GM19324 (cell line): Measurements from ENCODE around the gene APOL2.
"Not testable (repeated sequence)": the region's sequence is repeated elsewhere in the genome, so short reads cannot be mapped to it uniquely, and the experiment has no call there.

Experiments
- ATAC-seq: cut with Tn5 transposase; IDR thresholded peaks from one replicate; pipeline ENCODE4 v1.9.1; 2021; ENCODE audit warnings: mild to moderate bottlenecking, moderate library complexity; ENCODE audit not compliant: unreplicated experiment, low FRiP score

APOL2 gene, protein sequence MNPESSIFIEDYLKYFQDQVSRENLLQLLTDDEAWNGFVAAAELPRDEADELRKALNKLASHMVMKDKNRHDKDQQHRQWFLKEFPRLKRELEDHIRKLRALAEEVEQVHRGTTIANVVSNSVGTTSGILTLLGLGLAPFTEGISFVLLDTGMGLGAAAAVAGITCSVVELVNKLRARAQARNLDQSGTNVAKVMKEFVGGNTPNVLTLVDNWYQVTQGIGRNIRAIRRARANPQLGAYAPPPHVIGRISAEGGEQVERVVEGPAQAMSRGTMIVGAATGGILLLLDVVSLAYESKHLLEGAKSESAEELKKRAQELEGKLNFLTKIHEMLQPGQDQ

DNA sequence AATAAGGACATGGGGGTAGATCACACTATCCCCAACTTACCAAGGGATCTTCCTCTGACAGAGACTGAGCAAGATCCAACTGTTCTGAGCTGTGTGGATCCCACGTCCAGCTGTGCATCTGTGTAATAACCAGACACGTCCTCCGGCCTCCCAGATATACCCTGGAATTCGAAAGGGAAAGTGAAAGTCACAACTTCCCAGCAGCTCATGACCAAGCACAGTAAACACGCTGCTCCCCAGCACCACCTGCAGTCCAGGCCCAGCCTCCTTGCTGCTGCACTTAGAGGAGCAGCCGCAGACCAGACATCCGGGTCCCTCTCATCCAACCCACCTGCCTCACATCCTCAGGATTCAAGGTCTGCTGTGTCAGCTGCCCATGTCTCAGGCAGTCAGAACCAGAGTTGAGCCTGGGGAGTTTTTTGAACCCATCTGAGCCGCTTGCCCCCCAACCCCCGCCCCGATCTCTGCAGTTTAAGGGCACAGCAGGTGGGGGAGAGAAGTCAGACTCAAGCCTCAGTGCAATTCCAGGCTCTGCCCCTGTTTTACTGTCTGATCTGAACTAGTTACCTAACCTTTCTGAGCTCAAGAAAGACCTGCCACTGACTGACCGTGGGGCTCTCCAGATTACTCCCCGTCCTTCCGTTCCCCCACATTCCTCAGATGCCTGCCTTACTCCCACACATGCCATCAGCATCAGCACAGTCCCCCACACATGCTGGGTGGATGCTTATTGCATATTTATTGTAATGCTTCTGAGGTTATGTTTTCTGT is at the start of gene APOL2:
TSS of gene APOL2 (minus strand) at position 127 of the 771 bp plus-strand sequence. CDS start 6,365 bp downstream, outside the sequence.
- peak; percentile 87 for ATAC-seq

DNA sequence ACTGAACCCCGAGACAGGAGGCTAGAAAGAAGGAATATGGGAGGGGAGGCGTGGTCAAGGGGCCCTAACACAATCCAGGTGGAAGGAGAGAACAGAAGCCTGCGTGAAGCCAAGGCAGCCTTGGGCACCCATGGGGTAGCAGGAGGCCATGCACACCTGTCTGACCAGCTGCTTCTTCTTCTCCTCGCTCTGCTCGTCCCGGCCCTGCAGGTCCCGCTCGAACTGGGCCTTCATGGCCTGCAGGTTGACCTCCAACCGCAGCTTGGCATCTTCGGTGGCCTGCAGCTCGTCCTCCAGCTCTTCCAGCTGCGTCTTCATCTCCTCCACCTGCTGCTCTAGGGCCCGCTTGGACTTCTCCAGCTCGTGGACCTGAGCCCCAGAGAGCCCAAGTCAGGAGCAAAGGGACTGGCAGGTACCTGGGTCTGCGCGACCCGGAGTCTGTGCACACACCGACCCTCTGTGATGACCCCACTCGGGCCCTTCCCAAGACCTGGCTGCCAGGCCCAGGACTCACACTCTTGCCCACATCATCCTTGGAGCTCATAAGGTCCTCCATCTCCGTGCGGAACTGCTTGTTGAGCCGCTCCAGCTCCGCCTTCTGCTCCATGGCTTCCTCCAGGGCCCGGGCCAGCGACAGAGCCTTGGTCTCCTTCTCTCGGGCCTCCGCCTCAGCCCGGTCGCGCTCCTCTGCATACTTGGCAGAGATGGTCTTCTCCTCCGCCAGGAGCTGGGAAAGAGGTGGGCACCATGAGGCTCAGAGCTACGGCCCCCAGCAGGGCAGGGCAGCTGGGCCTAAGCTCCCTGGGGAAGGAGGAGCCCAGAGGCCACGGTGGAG is 49.5 kb upstream of the APOL2 start:
- ATAC-seq: no peak

DNA sequence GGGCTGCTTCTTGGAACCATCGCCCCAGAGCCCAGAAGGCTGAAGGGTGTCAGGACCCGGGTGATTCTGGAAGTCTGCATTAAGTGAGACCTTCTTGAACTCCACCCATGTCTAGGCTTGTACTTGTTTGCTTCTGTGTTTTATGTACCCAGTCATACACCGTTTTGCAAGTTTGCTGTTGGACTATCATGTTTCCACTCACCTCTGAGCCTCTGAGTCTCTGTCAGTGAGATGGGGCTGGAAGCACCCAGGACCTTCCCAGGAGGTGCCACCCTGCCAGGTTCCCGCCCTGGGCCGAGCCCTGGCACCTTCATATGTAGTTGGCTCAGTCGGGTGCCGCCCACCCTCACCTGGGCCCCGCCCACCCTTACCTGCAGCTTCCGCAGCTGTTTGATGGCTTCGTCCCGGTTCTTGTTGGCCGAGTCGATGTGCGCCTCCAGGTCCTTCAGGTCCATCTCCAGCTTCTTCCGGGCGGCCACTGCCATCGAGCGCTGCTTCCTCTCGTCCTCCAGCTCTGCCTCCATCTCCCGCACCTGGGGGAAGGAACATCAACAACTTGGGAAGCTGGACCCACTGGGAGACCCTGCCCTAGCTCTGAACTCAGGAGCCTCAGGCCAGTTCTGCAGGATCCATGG is 48.7 kb upstream of the APOL2 start:
- no peak for ATAC-seq

DNA sequence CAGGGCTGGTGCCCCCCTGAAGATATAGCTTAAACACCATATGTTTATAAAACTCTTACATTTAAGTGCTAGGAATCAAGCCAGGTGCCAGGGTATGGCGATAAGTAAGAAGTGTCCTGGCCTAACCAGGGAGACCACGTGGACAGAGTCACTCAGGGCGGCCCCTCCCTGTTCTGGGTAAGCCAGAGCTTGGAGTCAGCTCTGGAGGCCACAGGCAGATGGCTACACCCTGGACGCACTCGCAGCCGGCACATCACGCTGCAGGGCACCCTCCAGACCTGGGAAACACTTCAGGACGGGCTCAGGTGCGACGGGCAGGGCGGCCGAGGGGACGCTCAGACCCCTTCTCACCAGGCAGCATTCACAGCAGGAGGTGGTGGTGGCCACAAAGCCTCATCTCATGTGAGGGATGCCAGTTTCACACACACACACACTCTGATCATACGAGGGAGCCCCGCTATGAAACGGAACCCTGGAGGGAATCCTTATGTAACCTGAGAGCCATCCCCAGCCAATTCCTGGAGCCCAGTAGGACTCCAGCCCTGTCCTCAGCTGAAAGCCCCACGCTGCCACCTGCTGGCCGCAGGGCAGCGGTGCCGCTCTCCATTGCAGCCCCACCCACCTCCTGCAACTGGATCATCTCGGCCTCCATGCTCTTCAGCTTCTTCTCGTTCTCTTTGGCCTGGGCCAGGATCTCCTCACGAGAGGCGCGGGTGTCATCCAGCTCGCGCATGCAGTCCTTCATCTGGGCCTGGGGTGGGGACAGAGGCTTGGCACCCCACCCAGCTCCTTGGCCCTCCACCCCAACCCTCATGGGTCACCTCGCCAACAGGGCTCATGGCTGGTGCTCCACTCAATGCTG is 47.0 kb upstream of the APOL2 start:
- ATAC-seq: no peak

DNA sequence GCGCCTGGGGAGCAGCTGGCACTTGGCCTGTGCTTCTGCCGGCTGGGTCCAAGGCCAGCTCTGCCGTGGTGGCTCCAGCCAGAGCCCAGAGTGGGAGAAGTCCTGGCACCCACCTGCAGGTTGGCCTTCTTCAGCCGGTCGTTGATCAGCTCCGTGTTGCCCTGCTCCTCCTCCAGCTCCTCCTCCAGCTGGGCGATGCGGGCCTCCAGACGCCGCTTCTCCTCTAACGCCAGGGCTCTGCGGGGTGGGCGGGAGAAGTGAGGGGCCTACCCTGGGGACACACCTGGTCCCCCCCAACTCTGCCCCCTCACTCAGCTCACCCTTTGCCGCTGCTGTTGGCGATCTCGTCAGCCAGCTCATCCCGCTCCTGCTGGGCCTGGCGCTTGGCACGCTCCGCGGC is 46.2 kb upstream of the APOL2 start:
- ATAC-seq: no peak

DNA sequence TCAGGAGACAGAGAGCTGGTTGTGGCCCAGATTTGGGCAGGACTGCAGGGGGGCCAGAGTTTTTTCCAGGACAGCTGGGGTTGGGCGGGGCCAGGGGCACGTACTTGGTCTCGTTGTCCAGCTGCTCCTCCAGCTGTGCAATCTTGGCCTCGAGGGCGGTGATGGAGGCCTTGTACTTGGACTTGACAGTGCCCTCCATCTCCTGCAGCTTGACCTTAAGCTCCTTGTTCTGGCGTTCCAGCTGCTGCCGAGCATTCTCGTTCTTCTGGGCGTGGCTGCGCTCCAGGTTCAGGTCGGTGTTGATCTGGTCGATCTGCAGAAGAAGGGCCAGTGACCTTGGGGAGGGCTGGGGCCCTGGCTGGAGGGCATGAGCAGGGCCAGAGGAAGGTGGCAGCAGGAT is 45.7 kb upstream of the APOL2 start:
- no peak for ATAC-seq

DNA sequence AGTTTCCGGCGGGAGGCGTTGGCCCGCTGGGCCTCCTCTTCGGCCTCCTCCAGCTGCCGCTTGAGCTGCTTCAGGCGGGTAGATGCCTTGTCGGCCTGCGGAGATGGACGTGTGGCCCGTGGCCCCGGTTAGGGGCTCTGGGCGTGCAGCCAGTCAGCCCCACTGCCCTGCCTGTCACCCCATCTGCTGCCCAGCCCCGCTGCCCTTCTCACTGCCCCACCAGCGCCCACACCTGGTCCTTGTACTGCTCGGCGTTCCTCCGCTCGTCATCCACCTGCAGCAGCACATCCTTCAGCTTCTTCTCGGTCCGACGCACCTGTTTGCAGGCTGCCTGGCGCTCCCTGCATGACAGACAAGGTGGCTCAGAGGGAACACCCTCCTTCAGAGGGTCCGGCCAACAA is 44.8 kb upstream of the APOL2 start:
- ATAC-seq: no peak

DNA sequence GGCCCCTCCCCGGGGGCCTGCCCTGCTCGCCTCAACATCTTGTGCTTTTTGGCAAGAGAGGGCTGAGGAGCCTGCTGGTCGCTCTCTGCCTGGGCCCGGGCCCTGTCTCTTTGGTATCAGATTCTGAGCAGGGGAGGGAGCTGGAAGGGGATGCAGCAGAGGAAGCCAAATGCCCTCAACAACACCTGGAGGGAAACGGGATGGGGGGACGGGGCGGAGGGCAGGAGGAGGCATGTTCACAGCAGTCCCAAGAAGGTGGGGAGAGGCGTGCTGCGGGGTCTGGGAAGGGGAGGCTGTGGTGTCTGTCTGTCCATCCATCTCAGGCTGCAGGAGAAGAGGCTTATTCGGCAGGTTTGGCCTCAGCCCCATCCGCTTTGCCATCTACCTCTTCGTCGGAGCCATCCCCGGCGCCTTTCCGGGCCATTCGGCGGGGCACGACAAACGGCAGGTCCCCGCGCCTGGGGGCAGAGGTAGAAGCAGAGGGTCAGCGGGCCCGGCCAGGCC is 43.1 kb upstream of the APOL2 start:
- ATAC-seq: no peak

DNA sequence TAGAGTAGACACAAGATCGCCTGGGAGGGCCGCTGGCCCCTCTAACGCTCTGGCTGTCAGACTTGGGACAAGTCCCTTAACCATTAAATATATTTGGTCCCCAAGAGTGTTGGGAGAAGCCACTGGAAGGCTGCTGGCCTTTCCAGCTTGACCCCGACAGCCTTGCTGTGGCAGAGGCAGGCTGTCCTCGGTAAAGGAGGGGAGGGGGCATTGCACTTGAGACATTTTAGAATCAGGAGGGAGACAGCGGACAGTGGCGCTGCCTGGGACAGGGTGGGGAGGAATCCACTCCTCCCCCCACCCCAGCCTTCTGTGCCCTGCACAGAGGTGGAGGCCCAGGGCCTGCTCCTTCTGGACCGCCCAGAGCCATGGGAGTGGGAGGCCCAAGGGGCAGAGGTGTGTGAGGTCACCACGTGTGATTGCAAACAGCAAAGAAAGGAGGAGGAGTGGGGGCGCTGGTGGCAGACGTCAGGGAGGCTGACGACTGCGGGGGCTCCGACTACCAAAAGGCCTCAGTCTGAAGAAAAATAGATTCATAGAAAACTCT is 42.5 kb upstream of the APOL2 start:
- ATAC-seq: no peak

DNA sequence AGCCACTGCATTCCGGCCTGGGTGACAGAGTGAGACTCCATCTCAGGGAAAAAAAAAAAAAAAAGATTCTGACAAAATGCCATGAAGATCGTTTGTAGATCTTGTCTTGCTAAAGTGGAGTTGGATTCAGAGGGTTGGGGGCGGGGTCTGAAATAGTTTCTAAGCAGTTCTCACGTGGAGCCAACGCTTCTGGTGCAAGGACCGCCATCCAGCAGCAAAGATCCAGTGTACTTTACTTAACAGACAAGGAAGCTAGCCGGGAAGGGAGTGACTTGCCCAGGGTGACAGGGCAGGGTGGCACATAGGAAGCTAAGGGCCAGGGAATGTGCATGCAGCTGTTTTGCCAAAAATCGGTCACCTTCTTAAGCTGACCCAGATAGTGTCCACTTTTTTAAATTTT is 41.1 kb upstream of the APOL2 start:
- no peak for ATAC-seq

DNA sequence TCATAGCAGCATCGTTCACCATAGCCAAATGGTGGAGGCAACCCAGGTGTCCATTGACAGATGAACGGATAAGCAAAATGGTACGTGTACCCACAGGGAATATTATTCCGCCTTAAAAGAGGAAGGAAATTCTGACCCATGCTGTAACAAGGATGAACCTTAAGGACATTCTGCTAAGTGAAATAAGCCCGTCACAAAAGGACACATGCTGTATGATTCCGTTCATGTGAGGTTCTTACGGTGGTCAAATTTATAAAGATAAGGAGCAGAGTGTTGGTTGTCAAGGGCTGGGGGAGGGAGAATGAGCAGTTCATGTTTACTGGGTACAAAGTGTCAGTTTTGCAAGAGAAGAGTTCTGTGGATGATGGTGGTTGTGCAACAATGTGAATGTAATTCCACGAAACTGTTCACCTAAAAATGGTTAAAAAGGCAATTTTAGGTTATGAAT is 39.9 kb upstream of the APOL2 start:
- no peak for ATAC-seq

DNA sequence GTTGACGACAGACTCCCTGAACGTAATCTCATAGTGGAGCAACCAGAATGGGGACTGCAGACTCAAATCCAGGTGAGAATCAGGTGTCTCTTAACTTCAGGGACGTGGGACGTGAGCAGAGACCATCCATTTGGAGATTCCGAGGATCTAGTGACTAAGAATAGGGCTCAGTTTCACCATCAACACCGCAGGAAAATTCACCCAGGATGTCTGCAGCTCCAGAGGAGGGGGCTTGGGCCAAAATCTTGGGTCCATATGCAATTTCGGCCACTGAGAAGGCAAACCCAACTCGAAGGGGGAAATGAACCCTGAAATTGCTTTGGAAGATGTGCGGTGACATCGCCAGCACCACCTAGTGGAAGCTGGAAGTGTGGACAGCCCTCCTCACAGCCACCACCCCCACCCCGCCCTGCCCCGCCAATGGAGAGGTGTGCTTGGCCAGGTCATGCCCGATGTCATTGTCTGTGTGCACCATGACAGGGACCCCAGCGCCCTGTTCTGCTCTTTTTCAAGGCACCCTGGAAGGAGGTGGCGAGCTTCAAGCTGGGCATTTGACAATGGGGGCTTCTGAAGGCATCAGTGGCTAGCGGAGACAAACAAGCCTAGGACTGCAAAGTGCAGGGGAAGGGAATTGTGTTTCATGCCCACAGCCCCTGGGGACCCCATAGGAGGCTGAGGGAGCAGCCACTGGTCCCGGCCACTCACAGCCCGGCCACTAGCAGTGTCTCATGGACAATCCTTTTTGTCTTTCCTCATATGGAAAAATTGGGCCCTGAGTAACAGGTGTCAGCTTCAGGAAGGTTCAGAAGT is 38.4 kb upstream of the APOL2 start:
- no peak for ATAC-seq

DNA sequence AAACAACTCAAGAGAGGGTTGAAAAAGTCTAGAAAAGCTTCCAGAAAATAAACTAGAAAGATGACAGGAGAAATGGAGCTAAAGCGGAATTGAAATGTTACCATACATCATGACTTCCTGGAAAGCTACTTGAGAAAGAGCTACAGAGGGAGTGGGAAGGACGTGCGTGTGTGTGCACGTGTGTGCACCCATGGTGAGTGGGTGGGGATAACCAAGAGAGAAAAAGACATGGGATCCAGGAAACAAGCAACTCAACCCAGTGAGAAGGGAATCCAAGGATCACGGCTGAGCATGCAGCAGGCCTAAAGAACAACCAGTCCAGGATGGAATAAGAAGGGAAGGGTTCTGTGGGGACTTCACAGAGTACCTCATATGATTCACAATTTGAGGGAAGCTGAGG is 35.2 kb upstream of the APOL2 start:
- no peak for ATAC-seq

DNA sequence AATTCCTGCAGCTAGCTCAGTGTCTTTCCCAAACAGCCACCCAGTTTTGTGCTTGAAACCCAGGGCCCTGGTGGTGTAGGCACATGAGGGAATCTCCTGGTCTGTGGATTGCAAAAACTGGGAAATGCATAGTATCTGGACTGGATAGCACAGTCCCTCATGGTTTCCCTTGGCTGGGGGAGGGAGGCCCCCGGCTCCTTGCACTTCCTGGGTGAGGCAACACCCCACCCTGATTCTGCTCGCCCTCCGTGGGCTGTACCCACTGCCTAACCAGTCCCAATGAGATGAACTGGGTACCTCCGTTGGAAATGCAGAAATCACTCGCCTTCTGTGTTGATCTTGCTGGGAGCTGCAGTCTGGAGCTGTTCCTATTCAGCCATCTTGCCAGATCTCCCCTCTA is 32.6 kb upstream of the APOL2 start:
- ATAC-seq: not testable (repeated sequence)

DNA sequence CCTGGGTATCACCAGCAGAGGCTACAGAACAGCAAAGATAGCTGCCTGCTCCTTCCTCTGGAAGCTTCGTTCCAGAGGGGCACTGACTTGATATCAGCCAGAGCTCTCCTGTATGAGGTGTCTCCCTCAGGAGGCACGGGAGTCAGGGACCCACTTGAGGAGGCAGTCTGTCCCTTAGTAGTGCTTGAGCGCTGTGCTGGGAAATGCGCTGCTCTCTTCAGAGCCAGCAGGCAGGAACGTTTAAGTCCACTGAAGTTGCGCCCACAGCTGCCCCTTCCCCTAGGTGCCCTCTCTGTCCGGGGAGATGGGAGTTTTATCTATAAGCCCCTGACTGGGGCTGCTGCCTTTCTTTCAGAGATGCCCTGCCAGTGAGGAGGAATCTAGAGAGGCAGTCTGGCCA is 31.9 kb upstream of the APOL2 start:
- not testable (repeated sequence) for ATAC-seq

DNA sequence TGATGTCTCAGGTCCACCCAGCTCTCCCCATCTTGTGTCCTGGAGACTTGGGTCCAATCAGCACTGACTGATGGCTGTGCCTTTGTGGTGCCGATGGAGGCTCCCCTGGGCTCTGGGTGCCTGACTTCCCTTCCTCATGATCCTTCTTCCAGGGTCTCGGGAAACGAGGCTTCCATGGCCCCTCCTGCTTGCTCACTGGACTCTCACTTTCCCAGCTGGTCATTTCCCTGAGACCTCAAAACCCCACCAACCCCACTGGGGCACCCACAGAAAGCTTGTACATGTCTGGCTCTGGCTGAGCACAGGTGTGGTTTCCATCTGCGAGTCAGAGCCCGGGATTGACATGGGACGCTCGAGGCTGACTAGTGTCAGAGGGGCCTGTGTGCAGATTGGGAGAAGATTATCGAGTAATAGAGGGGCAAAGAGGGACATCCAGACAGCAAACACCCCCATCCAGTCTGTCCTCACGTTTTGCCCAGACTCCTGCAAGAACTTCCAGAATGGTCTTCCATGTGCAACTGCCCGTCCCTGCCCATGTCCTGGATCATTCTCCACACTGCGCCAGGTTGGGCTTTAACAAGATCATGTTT is 28.7 kb upstream of the APOL2 start:
- no peak for ATAC-seq

DNA sequence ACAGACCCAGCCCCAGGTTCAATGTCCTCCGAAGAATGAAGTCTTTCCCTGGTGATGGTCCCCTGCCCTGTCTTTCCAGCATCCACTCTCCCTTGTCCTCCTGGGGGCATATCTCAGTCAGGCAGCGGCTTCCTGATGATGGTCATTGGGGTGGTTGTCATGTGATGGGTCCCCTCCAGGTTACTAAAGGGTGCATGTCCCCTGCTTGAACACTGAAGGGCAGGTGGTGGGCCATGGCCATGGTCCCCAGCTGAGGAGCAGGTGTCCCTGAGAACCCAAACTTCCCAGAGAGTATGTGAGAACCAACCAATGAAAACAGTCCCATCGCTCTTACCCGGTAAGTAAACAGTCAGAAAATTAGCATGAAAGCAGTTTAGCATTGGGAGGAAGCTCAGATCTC is 27.7 kb upstream of the APOL2 start:
- ATAC-seq: no peak
